GM10266 (cell line): ENCODE data around the gene SPON2.

ENCODE experiments used
- DNase-seq: peaks from one replicate; pipeline ENCODE4 v3.0.0; 2012; ENCODE audit errors: extremely low spot score
- TF ChIP-seq, protein P1 (sequence below): IDR thresholded peaks from 2 replicates; pipeline ENCODE4 v1.5.1; 2012; ENCODE audit warnings: mild to moderate bottlenecking, low read depth; ENCODE audit not compliant: control insufficient read depth, insufficient read depth; ENCODE audit errors: missing control alignments

Gene SPON2

GRCh38 chr4:1211371-1211770 lies 39.0 kb upstream of the SPON2 start:
- no peak for DNase-seq
- TF ChIP-seq, protein P1, sequence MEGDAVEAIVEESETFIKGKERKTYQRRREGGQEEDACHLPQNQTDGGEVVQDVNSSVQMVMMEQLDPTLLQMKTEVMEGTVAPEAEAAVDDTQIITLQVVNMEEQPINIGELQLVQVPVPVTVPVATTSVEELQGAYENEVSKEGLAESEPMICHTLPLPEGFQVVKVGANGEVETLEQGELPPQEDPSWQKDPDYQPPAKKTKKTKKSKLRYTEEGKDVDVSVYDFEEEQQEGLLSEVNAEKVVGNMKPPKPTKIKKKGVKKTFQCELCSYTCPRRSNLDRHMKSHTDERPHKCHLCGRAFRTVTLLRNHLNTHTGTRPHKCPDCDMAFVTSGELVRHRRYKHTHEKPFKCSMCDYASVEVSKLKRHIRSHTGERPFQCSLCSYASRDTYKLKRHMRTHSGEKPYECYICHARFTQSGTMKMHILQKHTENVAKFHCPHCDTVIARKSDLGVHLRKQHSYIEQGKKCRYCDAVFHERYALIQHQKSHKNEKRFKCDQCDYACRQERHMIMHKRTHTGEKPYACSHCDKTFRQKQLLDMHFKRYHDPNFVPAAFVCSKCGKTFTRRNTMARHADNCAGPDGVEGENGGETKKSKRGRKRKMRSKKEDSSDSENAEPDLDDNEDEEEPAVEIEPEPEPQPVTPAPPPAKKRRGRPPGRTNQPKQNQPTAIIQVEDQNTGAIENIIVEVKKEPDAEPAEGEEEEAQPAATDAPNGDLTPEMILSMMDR = no peak

GRCh38 chr4:1210971-1211370 lies 38.6 kb upstream of the SPON2 start:
- no peak for DNase-seq
- TF ChIP-seq, protein P1 = no peak

- TF ChIP-seq, protein P1 = no peak
- DNase-seq = no peak
These were observed 38.0 kb upstream of the SPON2 start for GRCh38 chr4:1210241-1210841.

DNA sequence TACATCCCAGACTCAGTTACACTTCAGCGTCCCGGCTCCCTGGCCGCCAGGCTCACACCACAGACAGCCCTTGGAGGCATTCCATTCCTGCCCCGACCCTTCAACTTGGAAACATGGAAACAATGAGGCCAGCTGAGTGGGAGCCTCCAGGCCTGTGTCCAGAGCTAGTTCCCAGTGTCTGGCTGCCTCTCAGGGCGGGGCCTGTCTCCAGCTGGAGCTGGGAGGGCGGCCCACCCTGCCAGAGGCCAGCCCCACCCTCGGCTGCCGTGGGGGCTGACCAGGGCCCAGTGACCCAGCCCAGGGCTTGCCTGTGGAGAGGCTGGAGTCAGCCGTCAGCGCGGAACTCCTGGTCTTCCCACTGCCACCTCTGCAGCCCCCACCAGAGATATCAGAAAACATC lies 37.4 kb upstream of the SPON2 start:
- no peak for DNase-seq
- TF ChIP-seq, protein P1 = no peak

GRCh38 chr4:1208970-1209704 lies 36.8 kb upstream of the SPON2 start:
- TF ChIP-seq, protein P1 = no peak
- DNase-seq = no peak

GRCh38 chr4:1208266-1208961 lies 36.0 kb upstream of the SPON2 start:
- DNase-seq = no peak
- TF ChIP-seq, protein P1 = no peak

DNA sequence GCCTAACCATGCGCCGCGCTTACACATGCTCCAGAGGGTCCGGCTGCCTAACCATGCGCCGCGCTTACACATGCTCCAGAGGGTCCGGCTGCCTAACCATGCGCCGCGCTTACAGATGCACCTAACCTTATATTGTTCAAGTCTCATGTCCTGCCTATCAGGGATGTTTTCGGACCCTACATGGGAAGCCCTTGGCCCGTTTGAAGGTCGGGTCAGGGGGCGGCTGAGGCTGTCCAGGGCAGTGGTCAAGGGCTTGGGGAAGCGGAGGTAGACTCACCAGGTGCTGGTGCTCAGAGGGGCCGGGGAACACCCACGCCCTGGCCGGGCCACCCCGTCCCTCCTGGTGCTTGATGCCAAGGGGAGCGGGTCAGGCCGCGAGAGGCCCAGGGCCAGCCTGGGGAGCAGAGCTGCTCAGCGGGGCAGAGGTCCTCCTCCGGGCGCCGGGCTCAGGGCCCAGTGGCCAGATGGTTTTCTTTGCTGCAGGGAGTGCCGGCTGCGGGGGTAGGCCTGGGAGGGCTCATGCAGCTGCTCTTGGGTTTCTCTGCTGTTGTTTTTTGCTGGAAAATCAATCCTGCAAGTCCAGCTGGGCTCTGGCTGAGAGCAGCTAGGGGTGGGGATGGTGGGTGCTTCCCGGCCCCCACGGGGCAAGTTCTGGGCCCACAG lies 35.4 kb upstream of the SPON2 start:
- no peak for DNase-seq
- TF ChIP-seq, protein P1 = no peak
